ENCODE data around the gene OSBPL8.

DNA sequence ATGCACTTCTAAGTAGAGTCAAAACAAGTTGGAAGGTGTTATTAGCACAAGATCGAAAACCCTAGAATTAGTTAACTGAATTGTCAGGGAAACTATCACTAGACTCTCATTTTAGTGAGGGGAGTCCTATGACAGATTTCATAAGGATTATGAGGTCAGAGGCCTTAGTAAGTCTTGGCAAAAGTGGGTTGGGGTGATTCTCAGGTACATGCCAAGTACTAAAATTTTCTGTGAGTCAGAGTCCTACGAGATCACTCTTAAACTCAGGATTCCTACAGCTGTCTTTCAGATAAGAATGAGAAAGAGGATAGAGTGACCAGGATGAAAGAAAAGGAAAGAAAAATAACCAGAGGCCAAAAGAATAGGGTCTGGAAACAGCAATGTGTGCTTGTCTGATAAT is 160.5 kb downstream of the OSBPL8 start:
- TF ChIP-seq, protein P1, sequence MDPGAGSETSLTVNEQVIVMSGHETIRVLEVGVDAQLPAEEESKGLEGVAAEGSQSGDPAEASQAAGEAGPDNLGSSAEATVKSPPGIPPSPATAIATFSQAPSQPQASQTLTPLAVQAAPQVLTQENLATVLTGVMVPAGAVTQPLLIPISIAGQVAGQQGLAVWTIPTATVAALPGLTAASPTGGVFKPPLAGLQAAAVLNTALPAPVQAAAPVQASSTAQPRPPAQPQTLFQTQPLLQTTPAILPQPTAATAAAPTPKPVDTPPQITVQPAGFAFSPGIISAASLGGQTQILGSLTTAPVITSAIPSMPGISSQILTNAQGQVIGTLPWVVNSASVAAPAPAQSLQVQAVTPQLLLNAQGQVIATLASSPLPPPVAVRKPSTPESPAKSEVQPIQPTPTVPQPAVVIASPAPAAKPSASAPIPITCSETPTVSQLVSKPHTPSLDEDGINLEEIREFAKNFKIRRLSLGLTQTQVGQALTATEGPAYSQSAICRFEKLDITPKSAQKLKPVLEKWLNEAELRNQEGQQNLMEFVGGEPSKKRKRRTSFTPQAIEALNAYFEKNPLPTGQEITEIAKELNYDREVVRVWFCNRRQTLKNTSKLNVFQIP (CRISPR knock-in tag; IDR thresholded peaks at IDR 0.05; ENCODE audit: borderline replicate concordance, low read depth) = no peak
- TF ChIP-seq, protein P2, sequence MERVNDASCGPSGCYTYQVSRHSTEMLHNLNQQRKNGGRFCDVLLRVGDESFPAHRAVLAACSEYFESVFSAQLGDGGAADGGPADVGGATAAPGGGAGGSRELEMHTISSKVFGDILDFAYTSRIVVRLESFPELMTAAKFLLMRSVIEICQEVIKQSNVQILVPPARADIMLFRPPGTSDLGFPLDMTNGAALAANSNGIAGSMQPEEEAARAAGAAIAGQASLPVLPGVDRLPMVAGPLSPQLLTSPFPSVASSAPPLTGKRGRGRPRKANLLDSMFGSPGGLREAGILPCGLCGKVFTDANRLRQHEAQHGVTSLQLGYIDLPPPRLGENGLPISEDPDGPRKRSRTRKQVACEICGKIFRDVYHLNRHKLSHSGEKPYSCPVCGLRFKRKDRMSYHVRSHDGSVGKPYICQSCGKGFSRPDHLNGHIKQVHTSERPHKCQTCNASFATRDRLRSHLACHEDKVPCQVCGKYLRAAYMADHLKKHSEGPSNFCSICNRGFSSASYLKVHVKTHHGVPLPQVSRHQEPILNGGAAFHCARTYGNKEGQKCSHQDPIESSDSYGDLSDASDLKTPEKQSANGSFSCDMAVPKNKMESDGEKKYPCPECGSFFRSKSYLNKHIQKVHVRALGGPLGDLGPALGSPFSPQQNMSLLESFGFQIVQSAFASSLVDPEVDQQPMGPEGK (CRISPR knock-in tag; IDR thresholded peaks at IDR 0.05; ENCODE audit: borderline replicate concordance) = no peak
- TF ChIP-seq RARB (CRISPR knock-in tag; IDR thresholded peaks at IDR 0.05) (no peak), ZFP30 (CRISPR knock-in tag; IDR thresholded peaks at IDR 0.05) (no peak), ARNTL (CRISPR knock-in tag; IDR thresholded peaks at IDR 0.05; ENCODE audit: borderline replicate concordance, low read depth) (no peak), TCF4 (CRISPR knock-in tag; IDR thresholded peaks at IDR 0.05; ENCODE audit: borderline replicate concordance) (no peak), GLIS3 (CRISPR knock-in tag; IDR thresholded peaks at IDR 0.05) (no peak), CSDC2 (CRISPR knock-in tag; IDR thresholded peaks at IDR 0.05) (no peak), ZC3H10 (CRISPR knock-in tag; IDR thresholded peaks at IDR 0.05) (no peak), ISL1 (CRISPR knock-in tag; IDR thresholded peaks at IDR 0.05) (no peak), ZFP3 (CRISPR knock-in tag; IDR thresholded peaks at IDR 0.05) (no peak), ZNF8 (CRISPR knock-in tag; IDR thresholded peaks at IDR 0.05) (no peak)
- TF ChIP-seq, protein P3, sequence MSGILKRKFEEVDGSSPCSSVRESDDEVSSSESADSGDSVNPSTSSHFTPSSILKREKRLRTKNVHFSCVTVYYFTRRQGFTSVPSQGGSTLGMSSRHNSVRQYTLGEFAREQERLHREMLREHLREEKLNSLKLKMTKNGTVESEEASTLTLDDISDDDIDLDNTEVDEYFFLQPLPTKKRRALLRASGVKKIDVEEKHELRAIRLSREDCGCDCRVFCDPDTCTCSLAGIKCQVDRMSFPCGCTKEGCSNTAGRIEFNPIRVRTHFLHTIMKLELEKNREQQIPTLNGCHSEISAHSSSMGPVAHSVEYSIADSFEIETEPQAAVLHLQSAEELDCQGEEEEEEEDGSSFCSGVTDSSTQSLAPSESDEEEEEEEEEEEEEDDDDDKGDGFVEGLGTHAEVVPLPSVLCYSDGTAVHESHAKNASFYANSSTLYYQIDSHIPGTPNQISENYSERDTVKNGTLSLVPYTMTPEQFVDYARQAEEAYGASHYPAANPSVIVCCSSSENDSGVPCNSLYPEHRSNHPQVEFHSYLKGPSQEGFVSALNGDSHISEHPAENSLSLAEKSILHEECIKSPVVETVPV (CRISPR knock-in tag; IDR thresholded peaks at IDR 0.05) = no peak
